LNCaP clone FGC (cell line): ENCODE results near the gene FNDC3B.

Source experiments
- DNase-seq: peaks from one replicate; pipeline ENCODE4 v3.0.0-alpha.2; 2011; ENCODE audit warnings: low read depth
- H3K4me3 ChIP-seq: 2 replicates; pipeline ENCODE4 v1.5.1; 2011; ENCODE audit warnings: mild to moderate bottlenecking, low read depth, low read length, control low read depth
- TF ChIP-seq, protein P1 (sequence below): IDR thresholded peaks from 2 replicates; pipeline ENCODE4 v1.5.1; 2012; ENCODE audit warnings: mild to moderate bottlenecking; ENCODE audit not compliant: control insufficient read depth, insufficient read depth; ENCODE audit errors: extremely low read depth

The FNDC3B gene

DNA sequence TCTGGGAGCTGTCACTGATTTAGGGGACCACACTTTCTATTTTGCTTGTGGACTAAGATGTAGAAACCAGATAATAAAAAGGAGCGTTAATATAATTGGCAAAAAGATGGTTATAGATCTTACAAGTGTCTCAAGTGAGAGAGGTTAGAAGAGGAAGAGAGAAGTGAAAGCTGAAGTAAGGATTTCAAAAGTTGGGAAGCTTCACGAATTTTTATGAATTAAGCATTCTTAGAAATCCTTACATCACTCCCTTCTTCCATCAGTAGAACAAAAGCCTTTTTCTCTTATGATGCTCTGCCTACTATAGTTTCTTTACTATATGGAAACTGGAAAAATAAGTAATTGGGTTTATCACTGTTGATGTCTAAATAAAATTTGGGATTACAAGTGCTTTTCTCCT, 146.5 kb downstream of the FNDC3B start:
- H3K4me3 ChIP-seq, result no peak overlapping the region
- TF ChIP-seq, protein P1, sequence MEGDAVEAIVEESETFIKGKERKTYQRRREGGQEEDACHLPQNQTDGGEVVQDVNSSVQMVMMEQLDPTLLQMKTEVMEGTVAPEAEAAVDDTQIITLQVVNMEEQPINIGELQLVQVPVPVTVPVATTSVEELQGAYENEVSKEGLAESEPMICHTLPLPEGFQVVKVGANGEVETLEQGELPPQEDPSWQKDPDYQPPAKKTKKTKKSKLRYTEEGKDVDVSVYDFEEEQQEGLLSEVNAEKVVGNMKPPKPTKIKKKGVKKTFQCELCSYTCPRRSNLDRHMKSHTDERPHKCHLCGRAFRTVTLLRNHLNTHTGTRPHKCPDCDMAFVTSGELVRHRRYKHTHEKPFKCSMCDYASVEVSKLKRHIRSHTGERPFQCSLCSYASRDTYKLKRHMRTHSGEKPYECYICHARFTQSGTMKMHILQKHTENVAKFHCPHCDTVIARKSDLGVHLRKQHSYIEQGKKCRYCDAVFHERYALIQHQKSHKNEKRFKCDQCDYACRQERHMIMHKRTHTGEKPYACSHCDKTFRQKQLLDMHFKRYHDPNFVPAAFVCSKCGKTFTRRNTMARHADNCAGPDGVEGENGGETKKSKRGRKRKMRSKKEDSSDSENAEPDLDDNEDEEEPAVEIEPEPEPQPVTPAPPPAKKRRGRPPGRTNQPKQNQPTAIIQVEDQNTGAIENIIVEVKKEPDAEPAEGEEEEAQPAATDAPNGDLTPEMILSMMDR, result no peak
- DNase-seq, result no peak

DNA sequence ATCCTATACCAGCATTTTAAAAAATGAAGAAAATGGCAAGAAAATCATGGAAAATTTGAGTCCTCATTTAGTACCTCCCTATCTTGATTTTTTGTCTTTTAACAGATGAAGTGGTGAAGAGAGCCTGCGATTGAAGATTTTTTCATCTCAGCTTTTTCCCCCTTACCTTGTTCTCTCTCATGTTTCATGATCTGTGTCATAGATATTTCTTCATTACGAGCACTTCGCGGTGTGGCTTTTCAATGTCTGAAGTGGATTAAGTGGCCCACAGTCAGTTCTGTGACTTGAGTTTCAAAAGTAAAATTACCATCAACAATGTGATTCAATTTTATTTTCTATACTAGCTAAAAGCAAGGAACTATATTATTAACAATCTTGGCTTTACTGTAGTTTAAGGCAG, 147.2 kb downstream of the FNDC3B start:
- no peak overlapping the region for H3K4me3 ChIP-seq
- DNase-seq, result no peak
- TF ChIP-seq, protein P1, result no peak

DNA sequence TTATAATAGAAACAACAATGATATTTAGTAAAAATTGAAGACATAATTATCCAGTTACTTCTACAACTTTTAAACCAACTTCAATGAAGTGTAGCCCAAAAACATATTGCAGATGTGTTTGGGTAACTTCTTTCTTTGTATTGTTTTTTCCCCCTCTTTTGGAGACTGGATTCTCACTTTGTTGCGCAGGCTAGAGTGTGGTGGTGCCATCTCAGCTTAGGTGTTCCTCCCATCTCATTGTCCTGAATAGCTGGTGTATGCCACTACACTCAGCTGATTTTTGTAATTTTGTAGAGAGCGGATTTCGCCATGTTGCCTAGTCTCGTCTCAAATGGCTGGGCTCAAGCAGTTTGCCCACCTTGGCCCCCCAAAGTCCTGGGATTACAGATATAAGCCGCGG, 148.1 kb downstream of the FNDC3B start:
- no peak for DNase-seq
- H3K4me3 ChIP-seq, result no peak overlapping the region
- TF ChIP-seq, protein P1, result no peak

DNA sequence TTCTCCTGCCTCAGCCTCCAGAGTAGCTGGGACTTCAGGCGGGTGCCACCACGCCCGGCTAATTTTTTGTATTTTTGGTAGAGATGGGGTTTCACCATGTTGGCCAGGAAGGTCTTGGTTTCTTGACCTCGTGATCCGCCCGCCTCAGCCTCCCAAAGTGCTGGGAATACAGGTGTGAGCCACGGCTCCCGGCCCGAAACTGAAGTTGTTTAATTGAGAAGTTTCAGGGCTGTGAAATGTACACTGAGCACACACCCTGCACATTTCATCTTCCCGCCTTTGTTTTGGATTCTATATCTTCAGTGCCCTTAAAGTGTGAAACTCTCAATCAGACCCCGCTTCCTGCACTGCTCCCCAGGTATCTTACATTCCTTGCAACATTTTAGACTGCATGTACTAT, 149.1 kb downstream of the FNDC3B start:
- no peak overlapping the region for H3K4me3 ChIP-seq
- no peak for DNase-seq
- TF ChIP-seq, protein P1, result no peak

DNA sequence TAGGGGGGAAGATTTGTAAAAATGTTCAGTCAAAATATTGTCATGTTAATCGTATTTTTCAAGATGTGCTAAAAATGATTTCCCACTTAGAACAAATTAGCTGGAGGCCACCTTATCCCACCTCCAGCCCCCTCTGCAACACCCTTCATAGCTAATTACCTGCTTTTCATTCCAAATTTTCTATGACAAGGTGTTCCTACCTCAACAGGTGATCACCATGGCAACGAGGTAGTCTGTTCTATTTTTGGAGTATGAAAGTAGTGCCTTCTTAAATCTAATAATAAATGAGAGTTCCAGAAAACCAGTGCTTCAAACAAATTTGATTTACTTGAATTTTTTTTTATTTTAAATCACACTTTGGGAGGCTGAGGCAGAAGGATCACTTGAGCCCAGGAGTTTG, 149.8 kb downstream of the FNDC3B start:
- no peak overlapping the region for H3K4me3 ChIP-seq
- DNase-seq, result no peak
- TF ChIP-seq, protein P1, result no peak

DNA sequence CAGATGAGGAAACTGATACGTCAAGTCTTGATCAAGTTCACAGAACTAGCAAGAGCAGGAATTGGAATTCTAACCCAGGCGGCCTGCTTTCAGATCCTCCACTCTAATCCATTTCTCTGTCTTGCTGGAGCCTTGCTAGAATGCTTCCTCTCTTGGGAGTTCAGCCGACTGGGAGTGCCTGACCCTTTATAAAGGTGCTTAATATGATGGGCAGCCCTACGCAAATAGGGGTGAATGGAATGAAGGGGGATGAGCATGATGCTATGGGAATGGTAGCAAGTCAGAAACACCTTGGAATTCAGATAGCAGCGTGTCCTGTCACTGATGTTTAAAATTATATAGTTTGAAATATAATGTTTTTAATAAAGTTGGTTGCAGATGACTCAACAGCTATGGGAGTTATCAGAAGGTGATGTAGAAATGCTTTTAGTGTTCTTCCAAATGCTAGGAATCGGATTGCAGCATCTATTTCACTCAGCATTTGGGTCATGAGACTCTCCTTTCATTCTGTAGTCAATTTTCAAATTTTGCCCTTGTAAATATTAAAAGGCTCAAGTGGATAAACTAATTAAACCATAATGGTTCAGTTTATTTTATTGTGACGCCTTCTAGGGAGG, 150.7 kb downstream of the FNDC3B start:
- DNase-seq, result no peak
- TF ChIP-seq, protein P1, result no peak
- no peak overlapping the region for H3K4me3 ChIP-seq

DNA sequence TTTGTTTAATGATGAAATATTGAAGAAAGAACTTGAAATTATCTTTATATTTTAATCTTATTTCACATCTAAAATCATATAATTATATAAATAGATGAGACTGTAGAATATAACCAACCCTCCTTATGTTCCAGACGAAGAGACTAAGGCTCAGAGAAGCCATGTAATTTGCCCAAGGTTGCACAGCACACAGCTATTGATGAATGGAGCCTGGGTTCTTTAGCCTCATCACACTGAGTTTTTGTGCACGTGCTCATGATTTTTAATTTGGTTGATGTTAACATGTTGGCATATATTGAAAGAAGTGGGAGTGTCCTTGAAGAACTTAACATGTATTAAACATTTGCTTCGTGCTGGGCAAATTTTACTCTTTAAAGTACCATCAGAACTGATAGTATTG, 151.6 kb downstream of the FNDC3B start:
- no peak overlapping the region for H3K4me3 ChIP-seq
- DNase-seq, result no peak

More for the DNA sequence above, 151.6 kb downstream of the FNDC3B start:
- TF ChIP-seq, protein P1, result no peak
